Breast epithelium (tissue), 3 donors: ENCODE measurements around the gene RASA4B.

Experiments
- POLR2A ChIP-seq: fragments of 450-650 bp; IDR thresholded peaks from one replicate; pipeline ENCODE4 v1.6.1; 2016; ENCODE audit warnings: antibody characterized with exemption, mild to moderate bottlenecking, moderate library complexity
- POLR2AphosphoS5 ChIP-seq, 3 donors: sonication (generic); formaldehyde crosslinking; IDR thresholded peaks; one replicate each; pipeline ENCODE4 v1.6.1; 2017; ENCODE audit warnings: antibody characterized with exemption in 3 of 3
- TF ChIP-seq, protein P1 (sequence below), 3 donors: fragments of 450-650 bp; IDR thresholded peaks; one replicate each; pipeline ENCODE4 v1.5.1; 2016 to 2017; ENCODE audit warnings: antibody characterized with exemption in 3 of 3, mild to moderate bottlenecking in 3 of 3, moderate library complexity in 3 of 3

- TF ChIP-seq POLR2AphosphoS5 (IDR thresholded peaks at IDR 0.05) (no peak), POLR2A (no peak)
- TF ChIP-seq, protein P1, sequence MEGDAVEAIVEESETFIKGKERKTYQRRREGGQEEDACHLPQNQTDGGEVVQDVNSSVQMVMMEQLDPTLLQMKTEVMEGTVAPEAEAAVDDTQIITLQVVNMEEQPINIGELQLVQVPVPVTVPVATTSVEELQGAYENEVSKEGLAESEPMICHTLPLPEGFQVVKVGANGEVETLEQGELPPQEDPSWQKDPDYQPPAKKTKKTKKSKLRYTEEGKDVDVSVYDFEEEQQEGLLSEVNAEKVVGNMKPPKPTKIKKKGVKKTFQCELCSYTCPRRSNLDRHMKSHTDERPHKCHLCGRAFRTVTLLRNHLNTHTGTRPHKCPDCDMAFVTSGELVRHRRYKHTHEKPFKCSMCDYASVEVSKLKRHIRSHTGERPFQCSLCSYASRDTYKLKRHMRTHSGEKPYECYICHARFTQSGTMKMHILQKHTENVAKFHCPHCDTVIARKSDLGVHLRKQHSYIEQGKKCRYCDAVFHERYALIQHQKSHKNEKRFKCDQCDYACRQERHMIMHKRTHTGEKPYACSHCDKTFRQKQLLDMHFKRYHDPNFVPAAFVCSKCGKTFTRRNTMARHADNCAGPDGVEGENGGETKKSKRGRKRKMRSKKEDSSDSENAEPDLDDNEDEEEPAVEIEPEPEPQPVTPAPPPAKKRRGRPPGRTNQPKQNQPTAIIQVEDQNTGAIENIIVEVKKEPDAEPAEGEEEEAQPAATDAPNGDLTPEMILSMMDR (IDR thresholded peaks at IDR 0.05), result no peak
Measured at GRCh38 chr7:102449136-102449535, 68.4 kb downstream of the RASA4B start.
